DOHH2 (cell line): ENCODE results near the gene NCKAP5.

Experiments
- H3F3A ChIP-seq: fragments of 200-600 bp; sonication (generic), shearing (Covaris generic); 2 replicates; pipeline ENCODE4 v1.6.0; 2016; ENCODE audit warnings: antibody characterized with exemption, mild to moderate bottlenecking; ENCODE audit not compliant: control insufficient read depth, insufficient read depth
- H3K27ac ChIP-seq: fragments of 200-600 bp; sonication (generic); 2 replicates; pipeline ENCODE4 v1.5.1; 2014; ENCODE audit warnings: low read depth, mild to moderate bottlenecking, low read length, moderate library complexity
- H3K27me3 ChIP-seq: fragments of 200-600 bp; sonication (generic); 2 replicates; pipeline ENCODE4 v1.6.1; 2014; ENCODE audit warnings: mild to moderate bottlenecking, low read length, mixed read lengths; ENCODE audit not compliant: control insufficient read depth
- H3K36me3 ChIP-seq: fragments of 200-600 bp; sonication (generic); 2 replicates; pipeline ENCODE4 v1.6.1; 2014; ENCODE audit warnings: mild to moderate bottlenecking, low read length, moderate library complexity, mixed read lengths; ENCODE audit not compliant: control insufficient read depth
- H3K4me1 ChIP-seq: fragments of 200-600 bp; sonication (generic); 2 replicates; pipeline ENCODE4 v1.6.1; 2014; ENCODE audit warnings: mild to moderate bottlenecking, low read length, mixed read lengths; ENCODE audit not compliant: control insufficient read depth
- H3K4me2 ChIP-seq: fragments of 200-600 bp; sonication (generic); 2 replicates; pipeline ENCODE4 v1.6.0; 2014; ENCODE audit warnings: mild to moderate bottlenecking, low read length, moderate library complexity
- H3K4me3 ChIP-seq: fragments of 200-600 bp; sonication (generic); 2 replicates; pipeline ENCODE4 v1.5.1; 2014; ENCODE audit warnings: mild to moderate bottlenecking, low read length, mixed read lengths
- H3K79me2 ChIP-seq: fragments of 200-600 bp; sonication (generic); 2 replicates; pipeline ENCODE4 v1.6.1; 2014; ENCODE audit warnings: mild to moderate bottlenecking, low read length, mixed read lengths; ENCODE audit not compliant: control insufficient read depth
- H3K9me2 ChIP-seq: fragments of 200-600 bp; sonication (generic); replicated peaks from 2 replicates; pipeline ENCODE4 v1.6.1; 2014; ENCODE audit warnings: mild to moderate bottlenecking, low read length, mixed read lengths; ENCODE audit not compliant: control insufficient read depth
- H3K9me3 ChIP-seq: fragments of 200-600 bp; sonication (generic); 2 replicates; pipeline ENCODE4 v1.6.1; 2014; ENCODE audit warnings: antibody characterized with exemption, low read length, mixed read lengths; ENCODE audit not compliant: control insufficient read depth, insufficient read depth
- H4K20me1 ChIP-seq: fragments of 200-600 bp; sonication (generic); 2 replicates; pipeline ENCODE4 v1.6.0; 2014; ENCODE audit warnings: low read depth, mild to moderate bottlenecking, antibody characterized with exemption, low read length, moderate library complexity; ENCODE audit not compliant: control insufficient read depth, insufficient read depth
- CTCF ChIP-seq: fragments of 200-600 bp; sonication (generic); IDR thresholded peaks from one replicate; pipeline ENCODE4 v1.5.1; 2014; ENCODE audit warnings: antibody characterized with exemption, mild to moderate bottlenecking, low read depth, low read length; ENCODE audit not compliant: poor library complexity, severe bottlenecking
- EZH2phosphoT487 ChIP-seq: fragments of 200-600 bp; sonication (generic); IDR thresholded peaks from 2 replicates; pipeline ENCODE4 v1.6.1; 2017; ENCODE audit warnings: borderline replicate concordance, mild to moderate bottlenecking, antibody characterized with exemption, low read length, moderate library complexity, mixed read lengths

NCKAP5 gene

GRCh38 chr2:133603109-133603508 is 34.8 kb upstream of the NCKAP5 start:
- Histone ChIP-seq H3K27me3 (no peaks in the 10 kb centered on the region), H3K4me3 (no peak overlapping the region), H3F3A (no peaks in the 10 kb centered on the region), H3K27ac (no peak overlapping the region), H4K20me1 (no peaks in the 10 kb centered on the region), H3K36me3 (no peaks in the 10 kb centered on the region), H3K4me1 (no peaks in the 10 kb centered on the region), H3K4me2 (no peak overlapping the region), H3K79me2 (no peaks in the 10 kb centered on the region), H3K9me2 (no peaks in the 10 kb centered on the region), H3K9me3 (no peaks in the 10 kb centered on the region)
- no peak for TF ChIP-seq EZH2phosphoT487
- TF ChIP-seq CTCF = no peak

- Histone ChIP-seq H3K4me1 (no peaks in the 10 kb centered on the region), H3K9me2 (no peaks in the 10 kb centered on the region), H4K20me1 (no peaks in the 10 kb centered on the region), H3K4me3 (no peak overlapping the region), H3F3A (no peaks in the 10 kb centered on the region), H3K9me3 (no peaks in the 10 kb centered on the region), H3K79me2 (no peaks in the 10 kb centered on the region), H3K4me2 (no peak overlapping the region), H3K27me3 (no peaks in the 10 kb centered on the region), H3K36me3 (no peaks in the 10 kb centered on the region), H3K27ac (no peak overlapping the region)
- no peak for TF ChIP-seq EZH2phosphoT487
- no peak for TF ChIP-seq CTCF
These were observed 34.3 kb upstream of the NCKAP5 start for GRCh38 chr2:133602538-133602937.

GRCh38 chr2:133600266-133600928 is 32.1 kb upstream of the NCKAP5 start:
- Histone ChIP-seq H3F3A (no peaks in the 10 kb centered on the region), H3K9me3 (no peaks in the 10 kb centered on the region), H3K4me1 (no peaks in the 10 kb centered on the region), H3K36me3 (no peaks in the 10 kb centered on the region), H4K20me1 (no peaks in the 10 kb centered on the region), H3K4me3 (no peak overlapping the region), H3K4me2 (no peak overlapping the region), H3K9me2 (no peaks in the 10 kb centered on the region), H3K27ac (no peak overlapping the region), H3K79me2 (no peaks in the 10 kb centered on the region), H3K27me3 (no peaks in the 10 kb centered on the region)
- TF ChIP-seq CTCF (no peak), EZH2phosphoT487 (no peak)
